GM19023 (cell line): ENCODE measurements around the gene PIK3CG.
"Not testable (repeated sequence)": the region's sequence is repeated elsewhere in the genome, so short reads cannot be mapped to it uniquely, and the experiment has no call there.

ENCODE experiments used
- ATAC-seq: cut with Tn5 transposase; IDR thresholded peaks from one replicate; pipeline ENCODE4 v1.9.1; 2021; ENCODE audit warnings: mild to moderate bottlenecking, moderate library complexity; ENCODE audit not compliant: unreplicated experiment

PIK3CG gene

DNA sequence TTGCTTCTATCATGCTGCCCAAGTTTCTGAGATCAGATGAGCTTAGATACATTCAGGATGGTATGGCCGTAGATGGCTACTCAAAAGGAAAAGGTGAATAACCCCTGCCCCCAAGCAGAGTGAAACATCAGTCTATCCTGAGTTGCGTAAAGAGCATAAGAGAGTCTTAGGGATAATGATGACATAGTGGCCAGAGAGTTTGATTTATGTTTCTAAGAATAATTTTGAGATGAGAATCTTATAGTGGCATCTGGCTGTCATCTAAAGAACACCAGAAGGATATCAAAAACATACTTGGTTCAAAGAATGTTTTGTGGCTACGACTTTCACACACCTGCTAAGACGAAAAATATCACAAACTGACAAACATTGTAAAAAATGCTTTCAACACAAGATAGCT, 20.6 kb downstream of the PIK3CG start:
- no peak for ATAC-seq

GRCh38 chr7:106887421-106887820, 22.3 kb downstream of the PIK3CG start:
- ATAC-seq, result peak; percentile 58

GRCh38 chr7:106888204-106888603, 23.1 kb downstream of the PIK3CG start:
- no peak for ATAC-seq

DNA sequence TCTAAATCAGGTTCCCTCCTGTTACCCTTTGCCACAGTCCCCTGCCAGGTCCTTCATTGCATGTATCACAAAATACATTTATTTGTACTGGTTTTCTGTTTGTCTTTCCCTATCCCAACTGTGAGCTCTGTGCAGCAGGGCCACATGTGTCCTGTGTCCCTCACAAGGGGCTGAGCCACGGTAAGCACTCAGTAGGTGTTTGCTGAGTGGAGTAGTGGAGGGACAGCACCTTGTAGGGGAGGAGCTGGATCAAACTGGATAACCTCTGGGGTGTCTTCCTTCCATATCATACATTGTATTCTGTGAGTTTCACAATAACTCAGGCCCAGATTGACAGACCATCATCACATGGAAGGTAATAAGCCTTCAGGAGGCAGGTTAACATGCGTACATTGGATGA, 25.9 kb downstream of the PIK3CG start:
- no peak for ATAC-seq

- ATAC-seq, result no peak
These were observed 26.7 kb downstream of the PIK3CG start for GRCh38 chr7:106891548-106892410.

DNA sequence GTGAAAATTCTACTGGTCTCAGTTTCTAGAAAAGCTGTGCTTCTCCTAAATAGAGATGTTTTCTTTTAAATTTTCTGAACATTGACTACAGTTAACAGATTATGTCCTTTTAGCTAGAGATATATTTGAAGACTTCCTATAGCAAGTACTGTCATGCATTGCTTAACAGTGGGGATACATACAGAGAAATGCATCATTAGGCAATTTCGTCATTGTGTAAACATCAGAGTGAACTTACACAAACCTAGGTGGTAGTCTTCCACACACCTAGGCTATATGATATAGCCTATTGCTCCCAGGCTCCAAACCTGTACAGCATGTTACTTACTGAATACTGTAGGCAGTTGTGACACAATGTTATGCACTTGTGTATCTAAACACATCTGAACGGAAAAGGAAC, 28.5 kb downstream of the PIK3CG start:
- no peak for ATAC-seq

DNA sequence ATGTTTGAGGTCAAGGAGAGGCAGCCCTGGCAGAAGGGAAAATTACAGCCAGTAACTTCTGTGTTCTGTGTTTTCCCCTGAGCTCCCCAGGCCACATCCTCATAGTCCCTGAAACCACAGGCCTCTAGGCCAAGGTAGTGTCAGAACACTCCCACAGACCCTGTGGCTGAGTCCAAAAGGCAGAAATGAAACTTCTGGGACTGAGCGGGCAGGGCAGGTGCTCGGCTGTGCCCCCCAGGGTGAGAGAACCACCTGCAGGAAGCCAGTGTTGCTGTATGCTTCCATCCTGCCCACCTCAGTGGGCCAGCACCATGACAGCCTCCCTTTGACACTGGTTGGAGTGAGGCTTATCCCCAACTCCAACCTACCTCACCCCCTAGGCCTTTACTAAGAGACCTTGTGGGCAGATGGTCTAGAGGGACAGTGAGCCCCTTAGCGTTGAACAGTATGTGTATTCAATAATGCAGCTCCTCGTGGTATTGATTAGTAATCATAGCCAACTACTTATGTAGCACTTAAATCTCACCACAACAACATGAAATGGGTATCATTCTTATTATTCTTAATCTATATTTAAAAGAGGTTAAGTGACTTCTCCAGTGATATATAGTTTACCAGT, 30.3 kb downstream of the PIK3CG start:
- ATAC-seq, result peak; percentile 94

DNA sequence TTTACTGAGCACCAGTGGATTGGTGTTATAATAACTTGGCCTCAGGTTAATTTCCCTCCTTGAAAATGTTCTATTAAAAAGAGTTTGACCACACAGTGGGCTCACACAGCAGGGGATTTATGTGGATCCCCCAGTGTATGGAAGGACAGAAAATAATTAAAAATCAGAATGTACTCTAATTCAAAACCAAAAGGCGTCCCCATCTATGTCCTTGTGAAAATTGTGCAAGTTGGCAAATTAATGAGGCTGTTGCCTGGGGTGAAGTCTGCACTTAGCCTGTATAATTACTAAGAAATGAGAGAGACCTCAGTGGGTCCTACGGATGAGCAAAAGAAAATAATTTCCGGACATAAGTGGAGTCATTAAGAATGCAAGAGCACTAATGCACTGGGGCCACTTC, 31.1 kb downstream of the PIK3CG start:
- no peak for ATAC-seq

GRCh38 chr7:106897553-106897952, 32.5 kb downstream of the PIK3CG start:
- ATAC-seq, result not testable (repeated sequence)

DNA sequence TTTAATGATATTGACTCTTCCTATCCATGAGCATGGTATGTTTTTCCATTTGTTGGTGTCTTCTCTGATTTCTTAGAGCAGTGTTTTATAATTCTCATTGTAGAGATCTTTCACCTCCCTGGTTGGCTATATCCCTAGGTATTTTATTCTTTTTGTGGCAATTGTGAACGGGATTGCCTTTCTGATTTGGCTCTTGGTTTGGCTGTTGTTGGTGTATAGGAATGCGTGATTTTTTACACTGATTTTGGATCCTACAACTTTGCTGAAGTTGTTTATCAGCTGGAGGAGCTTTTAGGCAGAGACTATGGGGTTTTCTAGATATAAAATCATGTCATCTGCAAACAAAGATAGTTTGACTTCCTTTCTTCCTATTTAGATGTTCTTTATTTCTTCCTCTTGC, 33.9 kb downstream of the PIK3CG start:
- not testable (repeated sequence) for ATAC-seq

GRCh38 chr7:106901828-106902441, 36.9 kb downstream of the PIK3CG start:
- ATAC-seq, result no peak

- no peak for ATAC-seq
These were observed 40.7 kb downstream of the PIK3CG start for GRCh38 chr7:106905734-106906133.

DNA sequence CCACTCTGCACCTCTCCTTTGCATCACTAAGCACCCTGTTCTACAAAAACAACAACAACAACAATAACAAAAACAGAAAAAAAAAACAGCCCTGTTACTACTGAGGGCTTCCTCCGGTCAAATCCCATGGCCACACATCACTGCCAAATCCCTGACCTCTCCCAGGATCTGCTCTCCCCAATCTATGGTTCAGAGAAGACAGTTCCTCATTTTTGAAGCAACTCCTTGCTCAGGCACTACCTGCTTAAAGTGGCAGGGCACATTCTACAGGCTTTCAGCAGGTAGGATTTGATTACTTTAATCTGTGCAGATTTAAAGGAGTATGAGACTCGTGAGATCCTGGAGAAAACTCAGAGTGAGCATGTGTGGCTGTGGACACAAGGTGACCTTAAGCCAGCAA, 46.9 kb downstream of the PIK3CG start:
- no peak for ATAC-seq

- ATAC-seq, result no peak
These were observed 49.0 kb downstream of the PIK3CG start for GRCh38 chr7:106914018-106914607.

- ATAC-seq, result no peak
These were observed 50.3 kb downstream of the PIK3CG start for GRCh38 chr7:106915407-106915806.

- peak; percentile 98 for ATAC-seq
These were observed 50.8 kb downstream of the PIK3CG start for GRCh38 chr7:106915873-106916272.

- ATAC-seq, result no peak
These were observed 51.6 kb downstream of the PIK3CG start for GRCh38 chr7:106916679-106917078.

GRCh38 chr7:106918991-106919390, 53.9 kb downstream of the PIK3CG start:
- ATAC-seq, result no peak

DNA sequence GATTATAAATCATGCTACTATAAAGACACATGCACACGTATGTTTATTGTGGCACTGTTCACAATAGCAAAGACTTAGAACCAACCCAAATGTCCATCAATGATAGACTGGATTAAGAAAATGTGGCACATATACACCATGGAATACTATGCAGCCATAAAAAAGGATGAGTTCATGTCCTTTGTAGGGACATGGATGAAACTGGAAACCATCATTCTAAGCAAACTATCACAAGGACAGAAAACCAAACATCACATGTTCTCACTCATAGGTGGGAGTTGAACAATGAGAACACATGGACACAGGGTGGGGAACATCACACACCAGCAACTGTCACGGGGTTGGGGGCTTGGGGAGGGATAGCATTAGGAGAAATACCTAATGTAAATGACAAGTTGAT, 59.4 kb downstream of the PIK3CG start:
- not testable (repeated sequence) for ATAC-seq

GRCh38 chr7:106926892-106927291, 61.8 kb downstream of the PIK3CG start:
- no peak for ATAC-seq

DNA sequence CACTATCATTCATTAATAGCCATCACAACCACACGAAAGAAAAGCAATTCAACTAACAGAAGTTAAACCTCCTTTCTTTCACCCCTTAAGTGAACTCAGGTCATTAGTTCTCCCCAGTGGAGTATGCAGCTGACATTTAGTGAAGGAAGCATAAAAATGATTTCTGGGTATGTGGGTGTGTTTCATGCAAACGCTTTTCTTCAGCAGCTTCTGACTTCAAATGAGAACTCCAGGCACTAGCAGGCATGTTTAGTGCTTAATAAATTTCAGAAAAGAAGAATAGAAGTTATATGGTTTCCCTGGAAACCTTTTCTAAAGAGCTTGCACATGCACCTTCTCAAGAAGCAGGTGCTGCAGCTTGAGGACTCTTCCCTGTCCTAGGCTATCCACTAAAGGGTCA, 62.5 kb downstream of the PIK3CG start:
- no peak for ATAC-seq

DNA sequence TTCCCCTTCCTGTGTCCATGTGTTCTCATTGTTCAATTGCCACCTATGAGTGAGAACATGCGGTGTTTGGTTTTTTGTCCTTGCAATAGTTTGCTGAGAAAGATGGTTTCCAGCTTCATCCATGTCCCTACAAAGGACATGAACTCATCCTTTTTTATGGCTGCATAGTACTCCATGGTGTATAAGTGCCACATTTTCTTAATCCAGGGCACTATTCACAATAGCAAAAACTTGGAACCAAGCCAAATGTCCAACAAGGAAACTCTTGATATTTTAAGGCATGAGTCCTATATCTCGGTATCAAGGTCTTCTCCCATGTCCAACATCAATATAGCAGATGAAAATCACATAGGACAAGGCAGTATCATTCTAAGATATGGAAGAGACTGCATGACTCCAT, 64.5 kb downstream of the PIK3CG start:
- not testable (repeated sequence) for ATAC-seq
